AML-193 (cell line): ENCODE measurements around the gene COBLL1.

Experiments
- DNase-seq, 2 experiments: peaks; one replicate each; lab custom pipeline; 2025; lab: John Stamatoyannopoulos, UW

The COBLL1 gene

DNA sequence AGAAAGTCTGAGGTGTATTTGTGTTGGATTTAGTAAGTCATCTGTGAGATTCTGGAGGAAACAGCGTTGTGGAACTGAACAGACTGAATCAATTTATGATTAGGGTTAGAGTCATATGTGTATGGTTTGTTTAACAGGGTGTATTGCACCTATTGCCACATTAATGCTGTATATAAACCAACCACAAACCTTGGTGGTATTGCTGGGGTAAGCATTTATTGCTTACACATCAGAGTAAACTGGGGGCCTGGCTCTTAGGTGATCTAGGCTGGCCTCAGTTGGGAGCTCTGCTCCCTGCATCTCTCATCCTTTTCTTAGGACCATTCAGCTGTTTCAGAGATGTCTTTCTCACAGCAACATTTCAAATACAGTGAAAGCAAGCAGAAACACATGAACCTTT is 160.6 kb downstream of the COBLL1 start:
- DNase-seq = no peak

DNA sequence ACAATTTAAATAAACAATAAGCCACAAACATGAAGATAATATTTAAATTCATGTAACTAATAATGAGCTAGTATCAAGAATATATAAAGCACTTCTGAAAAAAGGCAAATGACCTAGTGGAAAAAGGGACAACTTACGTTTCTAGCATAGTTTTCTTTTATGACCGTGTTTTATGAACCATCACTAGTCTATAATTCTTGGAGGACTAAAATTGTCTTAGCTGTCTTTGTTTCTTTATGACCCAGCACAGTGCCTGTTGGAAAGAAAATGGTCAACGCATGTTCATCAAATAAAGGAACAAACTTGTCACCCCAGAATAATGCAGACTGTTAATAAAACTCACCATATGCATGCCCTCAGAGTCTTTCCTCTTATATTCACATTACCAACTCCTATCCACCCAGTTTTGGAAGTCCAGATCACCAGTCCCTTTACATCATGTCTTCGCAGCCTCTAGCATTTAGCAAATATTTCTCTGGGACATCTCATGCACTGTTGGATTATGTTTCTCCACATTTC is 162.9 kb downstream of the COBLL1 start:
- DNase-seq = no peak

DNA sequence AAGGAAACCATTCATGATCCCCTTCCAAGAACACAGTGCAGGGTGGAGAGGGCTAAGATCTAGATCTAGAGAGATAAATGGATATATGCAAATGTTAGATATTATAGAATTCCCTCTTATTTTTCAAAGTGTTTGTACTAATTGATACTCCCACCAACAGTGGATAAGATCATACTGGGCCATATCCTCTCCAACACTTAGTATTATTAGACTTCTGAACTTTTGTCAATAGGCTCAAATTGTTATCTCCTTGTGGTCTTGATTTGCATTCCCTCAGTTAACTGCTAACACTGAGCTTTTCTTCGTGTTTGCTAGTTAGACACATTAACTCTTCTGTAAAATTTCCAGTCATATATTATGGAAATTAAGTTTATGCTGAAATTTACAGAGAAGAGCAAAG is 163.9 kb downstream of the COBLL1 start:
- DNase-seq = no peak

DNA sequence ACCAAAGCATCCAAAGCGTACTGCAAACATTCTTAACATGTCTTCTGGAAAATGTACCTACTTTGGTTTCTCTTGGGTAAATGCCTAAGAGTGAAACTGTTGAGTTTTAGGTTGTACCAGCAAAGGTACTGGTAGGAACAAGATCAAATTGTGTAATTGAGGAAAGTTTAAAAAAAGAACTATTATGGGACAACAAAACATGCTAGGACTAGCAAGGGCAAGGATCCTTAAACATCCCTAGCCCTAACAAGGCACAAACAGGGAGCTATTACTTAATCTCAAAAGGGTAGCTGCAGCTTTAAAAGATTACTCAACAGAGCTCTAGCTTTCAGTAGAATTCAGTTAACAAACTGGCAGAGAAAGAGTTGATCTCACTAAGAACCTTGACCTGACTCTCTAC is 164.4 kb downstream of the COBLL1 start:
- DNase-seq = no peak

DNA sequence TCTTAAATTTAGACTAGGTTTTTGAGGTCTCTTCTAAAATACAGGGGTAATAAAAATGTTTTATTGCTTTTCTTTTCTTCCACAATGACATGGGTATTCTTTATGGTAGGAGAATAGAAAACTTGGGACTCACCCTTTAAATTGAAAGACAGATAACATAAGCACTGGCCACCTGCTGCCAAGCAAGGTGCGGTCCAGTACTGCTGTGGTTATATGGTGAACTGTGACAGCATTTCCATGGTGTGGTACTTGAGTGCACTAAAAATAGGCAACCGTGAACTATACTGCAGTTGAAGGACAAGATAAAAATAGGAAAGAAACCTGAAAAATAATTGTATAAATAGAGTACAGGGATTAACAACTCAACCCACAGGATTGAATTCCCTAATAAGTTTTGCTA is 165.9 kb downstream of the COBLL1 start:
- no peak for DNase-seq

DNA sequence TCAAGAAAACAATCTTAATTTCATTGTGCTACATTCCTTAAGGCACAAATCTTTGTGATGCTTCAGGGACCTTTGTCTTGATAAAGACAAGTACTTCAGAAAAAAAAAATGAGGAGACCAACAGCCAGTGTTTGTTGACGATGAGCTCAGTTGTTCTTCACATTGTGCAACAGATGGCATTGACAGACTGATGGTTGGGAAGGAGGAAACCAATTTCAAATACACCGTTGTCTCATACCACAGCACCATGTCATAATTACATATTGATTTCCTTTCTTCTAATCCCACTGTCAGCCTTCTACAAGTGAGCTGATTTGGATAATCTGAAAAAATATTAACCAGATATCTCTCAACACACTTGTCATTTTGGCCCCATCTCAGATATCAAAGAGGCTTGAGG is 166.6 kb downstream of the COBLL1 start:
- DNase-seq = no peak

DNA sequence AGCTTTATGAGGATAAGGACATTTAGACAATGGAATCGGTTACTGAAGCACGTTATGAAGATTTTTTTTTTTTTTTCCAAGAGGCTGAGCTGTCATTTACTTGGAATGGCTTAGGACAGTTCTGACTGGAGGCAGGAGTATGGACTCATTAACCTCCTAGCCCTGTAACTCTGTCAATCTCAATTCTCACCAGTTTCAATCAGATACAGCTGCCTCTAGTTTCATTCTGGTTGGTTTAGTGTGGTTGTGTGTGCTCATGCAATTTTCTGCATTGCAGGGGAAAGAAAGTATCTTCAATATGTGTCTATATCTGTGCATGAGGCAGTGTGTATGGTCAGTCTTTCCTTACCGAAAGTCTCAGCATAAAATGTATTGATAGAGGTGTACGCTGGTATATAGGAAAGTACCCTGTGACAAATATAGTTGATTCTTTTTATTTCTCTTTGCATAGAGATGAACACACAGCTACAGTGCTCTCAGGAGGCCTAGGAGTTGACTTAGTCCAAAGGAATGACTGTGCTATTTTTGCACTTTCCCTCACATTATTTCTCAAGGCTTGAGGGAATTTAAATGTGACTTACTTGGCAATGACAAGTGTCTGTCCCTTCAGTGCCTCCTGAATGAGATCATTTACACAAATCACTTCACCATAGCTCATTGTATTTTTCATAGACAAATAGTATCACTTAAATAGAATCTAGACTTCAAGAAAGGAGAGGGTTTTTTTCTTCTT is 169.8 kb downstream of the COBLL1 start:
- no peak for DNase-seq

DNA sequence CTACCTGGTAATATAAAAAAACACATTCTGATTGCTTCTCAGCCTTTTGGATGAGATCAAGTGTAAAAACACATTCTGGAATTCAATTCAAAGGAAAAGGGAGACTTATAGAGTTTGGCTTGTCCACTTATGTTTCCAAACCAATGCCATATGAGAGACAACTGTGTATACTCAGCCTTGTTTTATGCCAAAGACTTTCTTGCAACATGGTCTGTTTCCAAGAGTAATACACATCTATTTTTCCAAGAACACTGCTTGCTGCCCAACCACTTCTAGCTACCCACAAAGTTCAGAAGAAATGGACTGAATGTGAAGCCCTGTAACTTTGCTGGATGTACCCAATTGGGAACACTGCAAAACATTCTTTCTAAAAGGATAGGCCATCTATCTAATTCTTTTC is 172.3 kb downstream of the COBLL1 start:
- no peak for DNase-seq

DNA sequence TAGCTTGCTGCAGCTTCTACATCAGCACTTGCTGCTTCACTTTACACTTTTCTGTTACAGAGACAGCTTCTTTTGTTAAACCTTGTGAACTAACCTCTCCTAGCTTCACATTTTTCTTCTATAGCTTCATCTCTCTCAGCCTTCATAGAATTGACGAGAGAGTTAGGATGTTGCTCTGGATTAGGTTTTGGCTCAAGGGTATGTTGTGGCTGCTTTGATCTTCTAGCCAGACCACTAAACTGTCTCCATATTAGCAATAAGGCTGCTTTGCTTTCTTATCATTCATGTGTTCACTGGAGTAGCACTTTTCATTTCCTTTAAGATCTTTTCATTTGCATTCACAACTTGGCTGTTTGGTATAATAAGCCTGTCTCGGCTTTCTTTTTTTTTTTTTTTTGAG is 174.1 kb downstream of the COBLL1 start:
- no peak for DNase-seq

DNA sequence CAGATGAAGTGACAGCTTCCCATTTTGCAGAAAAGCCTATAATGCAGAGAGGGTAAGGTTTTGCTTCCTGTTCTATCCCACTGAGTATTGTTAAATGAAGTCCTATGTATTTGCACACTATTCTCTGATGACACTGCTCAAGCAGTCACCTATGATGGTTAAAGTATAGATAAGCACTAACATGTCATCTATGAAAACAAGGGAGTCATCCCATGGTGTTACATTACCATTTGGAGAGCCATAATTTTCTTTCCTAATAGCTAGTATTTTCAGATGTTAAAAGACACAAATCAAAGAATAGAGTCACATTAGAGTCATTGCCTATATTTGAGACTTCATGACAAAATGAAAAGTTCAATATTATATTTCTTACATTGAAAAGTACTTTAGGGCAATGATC is 177.6 kb downstream of the COBLL1 start:
- no peak for DNase-seq

DNA sequence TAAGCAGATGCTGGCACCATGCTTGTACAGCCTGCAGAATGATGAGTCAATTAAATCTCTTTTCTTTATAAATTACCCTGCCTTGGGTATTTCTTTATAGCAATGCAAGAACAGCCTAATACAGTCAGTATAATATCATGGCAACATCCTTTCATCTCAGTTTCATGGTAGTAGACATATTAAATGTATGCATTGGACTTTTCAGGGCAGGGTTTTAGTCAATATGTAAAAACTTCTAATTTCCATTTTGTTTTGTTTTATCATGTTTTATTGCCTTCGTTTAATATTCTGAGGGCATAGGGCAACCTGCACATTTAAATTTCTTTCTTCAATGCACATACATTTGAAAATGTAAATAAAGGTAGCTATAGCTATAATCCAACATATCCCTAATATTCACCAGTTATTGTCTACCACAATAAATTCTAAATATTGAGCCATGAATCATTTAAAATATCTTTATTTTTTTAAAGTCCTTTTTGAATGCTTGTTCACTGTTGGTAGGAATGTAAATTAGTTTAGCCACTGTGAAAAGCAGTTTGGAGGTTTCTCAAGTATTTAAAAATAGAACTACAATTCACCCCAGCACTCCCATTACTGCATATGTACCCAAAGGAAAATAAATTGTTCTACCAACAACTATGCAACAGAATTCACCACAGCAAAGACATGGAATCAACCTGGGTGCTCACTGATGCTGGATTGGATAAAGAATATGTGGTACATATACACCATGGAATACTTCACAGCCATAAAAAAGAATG is 178.6 kb downstream of the COBLL1 start:
- DNase-seq = no peak

DNA sequence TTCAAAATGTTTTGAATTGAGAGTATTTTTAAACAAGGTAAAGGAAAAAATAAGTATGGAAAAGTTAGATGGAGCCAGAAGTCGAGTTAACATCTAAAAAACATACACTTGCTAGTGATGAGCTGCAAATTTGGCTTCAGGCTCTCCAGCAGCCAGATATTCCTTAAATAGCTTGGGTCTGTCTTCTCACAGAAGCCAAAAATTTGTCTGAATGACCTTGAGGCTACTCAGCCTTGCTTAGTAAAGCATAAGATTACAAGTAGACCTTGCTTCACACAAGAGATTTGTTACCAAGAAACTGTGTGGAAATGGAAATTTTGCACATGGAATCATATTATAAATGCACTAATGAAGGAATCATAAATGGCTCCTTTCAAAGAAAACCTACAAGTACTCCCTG is 179.6 kb downstream of the COBLL1 start:
- DNase-seq = no peak

DNA sequence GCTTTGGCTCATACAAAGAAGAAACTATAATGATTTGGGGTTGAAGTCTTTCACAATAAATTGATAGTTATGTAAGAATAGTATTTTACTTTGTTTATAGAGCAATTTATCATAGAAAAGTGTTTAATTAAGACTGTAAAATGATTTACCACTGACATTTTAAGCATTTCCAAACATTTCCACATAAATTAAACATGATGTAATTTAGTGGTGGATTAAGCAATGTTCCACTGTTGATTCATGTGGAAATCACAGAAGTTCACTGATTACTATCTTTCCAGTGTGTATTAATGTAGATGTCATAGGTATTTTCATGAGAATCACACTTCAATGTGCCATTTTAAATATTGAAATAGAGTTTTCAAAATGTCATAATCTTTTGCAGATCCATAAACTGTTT is 180.3 kb downstream of the COBLL1 start:
- DNase-seq = no peak

DNA sequence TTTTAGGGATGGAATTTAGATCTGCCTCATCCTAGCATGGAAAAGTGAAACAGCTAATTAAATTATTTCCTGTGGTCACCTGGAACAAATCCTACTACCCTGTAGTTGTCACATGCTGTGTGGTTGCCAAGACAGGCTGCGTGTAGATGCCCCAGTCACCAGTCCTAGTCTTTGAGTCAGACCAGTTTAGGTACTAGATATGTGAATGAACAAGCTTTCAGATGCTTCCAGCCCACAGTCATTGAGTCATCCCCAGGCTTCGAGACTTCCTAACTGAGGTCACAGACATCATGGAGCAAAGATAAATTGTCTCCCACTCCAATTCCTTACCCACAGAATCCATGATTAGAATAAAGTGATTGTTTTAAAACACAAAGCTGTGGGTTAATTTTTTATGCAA is 184.5 kb downstream of the COBLL1 start:
- DNase-seq = no peak

DNA sequence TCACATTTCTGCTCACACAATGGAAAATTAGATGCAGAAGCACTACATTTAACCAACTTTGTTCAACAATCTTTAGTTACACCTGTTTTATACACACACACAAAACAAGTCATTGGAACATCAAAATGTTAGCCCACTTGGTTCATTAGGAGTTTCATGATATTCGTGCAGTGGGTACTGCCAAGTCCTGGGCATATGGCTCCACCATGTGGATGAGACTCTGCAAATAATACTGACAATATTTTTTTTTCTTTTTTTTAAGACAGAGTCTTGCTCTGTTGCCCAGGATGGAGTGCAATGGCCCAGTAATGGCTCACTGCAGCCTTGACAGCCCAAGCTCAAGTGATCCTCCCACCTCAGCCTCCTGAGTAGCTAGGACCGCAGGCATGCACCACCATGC is 185.9 kb downstream of the COBLL1 start:
- DNase-seq = no peak

DNA sequence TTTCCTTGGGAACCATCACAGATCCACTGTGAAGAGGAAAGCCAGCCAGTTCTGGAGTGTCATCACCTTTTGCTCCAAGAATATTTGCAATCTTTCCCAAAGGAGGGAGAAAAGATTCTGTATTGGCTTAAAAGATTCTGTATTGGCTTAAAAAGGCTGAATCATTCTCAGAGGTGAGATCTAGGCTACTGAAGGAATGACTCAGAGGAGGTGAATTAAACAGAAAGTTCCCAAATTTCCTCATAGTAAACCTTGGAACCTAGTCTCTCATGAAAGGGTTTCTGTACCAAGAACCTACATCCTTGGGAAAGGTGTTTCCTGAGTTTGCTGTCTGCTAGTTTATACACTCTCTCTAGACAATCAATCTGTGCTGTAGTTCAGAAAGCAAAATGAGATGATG is 186.3 kb downstream of the COBLL1 start:
- DNase-seq = no peak

DNA sequence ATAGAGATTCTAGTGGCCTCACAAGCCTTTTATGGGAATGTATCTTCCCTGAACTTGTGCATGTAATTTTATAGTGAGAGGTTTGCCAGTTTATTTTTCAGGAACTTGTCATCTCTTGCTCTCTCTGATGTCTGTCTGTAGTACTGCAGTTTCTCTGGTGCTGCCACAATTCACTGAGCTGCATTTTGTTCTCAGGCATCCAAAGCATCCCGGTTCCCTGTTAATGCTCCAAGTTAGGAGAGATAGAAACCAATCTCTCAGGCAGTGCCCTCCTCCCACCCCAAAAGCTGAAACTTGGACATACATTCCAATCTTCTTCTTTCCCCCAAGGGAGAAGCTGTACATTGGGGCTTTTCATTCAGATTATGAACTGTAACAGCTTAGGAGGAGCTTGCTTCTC is 190.3 kb downstream of the COBLL1 start:
- no peak for DNase-seq

DNA sequence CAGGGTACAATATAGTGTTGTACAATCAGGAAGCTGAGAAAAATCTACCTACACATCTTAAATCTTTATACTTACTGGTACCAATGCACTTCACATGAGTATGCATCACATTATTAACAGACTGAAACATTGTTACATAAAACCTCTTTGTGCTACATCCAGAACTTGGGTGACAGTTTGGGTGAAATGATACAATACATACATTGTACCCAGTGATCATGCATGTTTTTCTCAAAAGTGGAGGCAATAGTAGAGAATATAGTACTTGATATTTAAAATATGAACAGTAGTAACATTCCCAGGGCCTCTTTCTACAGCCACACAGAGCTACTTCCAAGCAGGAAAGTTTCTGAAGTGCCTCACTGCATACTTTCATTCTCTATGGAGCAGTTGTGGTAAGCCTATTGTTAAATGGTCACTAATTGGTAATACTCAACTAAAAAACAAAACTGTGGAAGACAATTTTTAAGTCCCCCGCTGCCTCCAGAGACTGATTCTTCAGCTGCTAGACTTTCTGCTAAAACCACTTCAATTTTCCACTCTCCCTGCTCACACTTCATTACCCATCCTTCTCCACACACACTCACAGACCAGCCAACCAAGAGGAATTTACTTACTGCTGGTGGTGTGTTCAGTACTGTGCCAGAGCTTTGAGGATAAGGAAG is 197.5 kb downstream of the COBLL1 start:
- no peak for DNase-seq

DNA sequence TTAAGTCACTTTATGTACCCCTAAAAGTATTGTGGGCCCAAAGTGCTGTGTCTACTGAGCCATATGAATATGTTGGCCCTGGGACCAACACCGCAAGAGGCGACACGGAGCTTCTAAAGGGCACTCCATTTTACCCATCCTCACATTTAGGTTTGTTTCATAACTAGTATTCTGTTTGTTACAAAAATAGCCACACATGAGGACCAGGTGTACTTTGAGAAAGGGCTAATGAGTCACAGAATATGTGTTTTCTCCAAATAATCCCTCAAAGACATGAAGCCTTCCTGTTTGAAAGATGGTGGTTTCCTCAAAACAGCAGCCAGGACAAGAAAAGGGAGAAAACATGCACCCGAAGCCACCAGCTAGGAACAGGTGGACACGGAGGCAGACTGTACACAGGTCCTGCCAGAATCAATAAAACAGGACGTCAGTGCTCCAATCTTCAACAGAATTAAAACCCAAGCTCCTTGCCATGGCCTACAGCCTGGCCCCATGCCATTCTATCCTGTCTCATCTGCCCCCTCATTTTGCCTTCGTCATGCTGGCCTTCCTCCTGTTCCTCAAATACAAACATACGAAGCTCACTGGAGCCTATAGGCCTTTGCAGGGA is 198.6 kb downstream of the COBLL1 start:
- DNase-seq = no peak

DNA sequence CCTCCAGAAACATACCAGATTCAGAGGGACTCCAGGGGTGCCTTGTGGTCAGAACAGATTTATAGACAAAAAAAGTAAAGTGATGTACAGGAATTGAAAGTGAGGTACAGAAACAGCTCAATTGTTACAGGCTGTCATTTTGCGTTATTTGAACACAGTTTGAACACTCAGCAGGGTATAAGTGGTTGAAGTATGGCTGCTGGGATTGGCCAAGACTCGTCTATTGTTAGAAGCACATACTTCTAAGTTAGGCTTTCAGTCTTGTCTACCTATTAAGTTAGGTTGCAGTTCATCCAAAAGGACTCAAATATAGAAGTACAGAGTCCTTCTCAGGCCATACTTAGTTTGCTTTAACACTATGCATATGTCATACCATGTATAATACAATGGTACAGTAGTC is 199.4 kb downstream of the COBLL1 start:
- DNase-seq = no peak
